Nephron (organoid): Measurements from ENCODE around the gene FAIM2.
"Not testable (repeated sequence)": the region's sequence is repeated elsewhere in the genome, so short reads cannot be mapped to it uniquely, and the experiment has no call there.

Source experiments
- H3K27ac Mint-ChIP-seq, 3 experiments: 2 replicates each; pipeline ENCODE4 v1.8.0; 2020; ENCODE audit warnings: mixed read lengths in 3 of 3, mild to moderate bottlenecking in 2 of 3, moderate library complexity in 1 of 3
- H3K27me3 Mint-ChIP-seq: 2 replicates; pipeline ENCODE4 v1.8.0; 2021; ENCODE audit warnings: low read depth, mild to moderate bottlenecking, moderate library complexity, mixed read lengths
- H3K36me3 Mint-ChIP-seq: 2 replicates; pipeline ENCODE4 v1.8.0; 2020; ENCODE audit warnings: low read depth, mixed read lengths
- H3K4me1 Mint-ChIP-seq: 2 replicates; pipeline ENCODE4 v1.8.0; 2020; ENCODE audit warnings: mixed read lengths
- H3K4me3 Mint-ChIP-seq, 3 experiments: 2 replicates each; pipeline ENCODE4 v1.8.0; 2020; ENCODE audit warnings: mild to moderate bottlenecking in 3 of 3, mixed read lengths in 3 of 3, moderate library complexity in 2 of 3
- H3K9me3 Mint-ChIP-seq: 2 replicates; pipeline ENCODE4 v1.8.0; 2020; ENCODE audit warnings: mixed read lengths
- TF ChIP-seq, protein P1 (sequence below), 3 experiments: fragments of 200-600 bp; sonication (generic); IDR thresholded peaks; one replicate each; pipeline ENCODE4 v1.5.0; 2021; ENCODE audit warnings: antibody characterized with exemption in 3 of 3; ENCODE audit not compliant: unreplicated experiment in 3 of 3

Gene FAIM2

DNA sequence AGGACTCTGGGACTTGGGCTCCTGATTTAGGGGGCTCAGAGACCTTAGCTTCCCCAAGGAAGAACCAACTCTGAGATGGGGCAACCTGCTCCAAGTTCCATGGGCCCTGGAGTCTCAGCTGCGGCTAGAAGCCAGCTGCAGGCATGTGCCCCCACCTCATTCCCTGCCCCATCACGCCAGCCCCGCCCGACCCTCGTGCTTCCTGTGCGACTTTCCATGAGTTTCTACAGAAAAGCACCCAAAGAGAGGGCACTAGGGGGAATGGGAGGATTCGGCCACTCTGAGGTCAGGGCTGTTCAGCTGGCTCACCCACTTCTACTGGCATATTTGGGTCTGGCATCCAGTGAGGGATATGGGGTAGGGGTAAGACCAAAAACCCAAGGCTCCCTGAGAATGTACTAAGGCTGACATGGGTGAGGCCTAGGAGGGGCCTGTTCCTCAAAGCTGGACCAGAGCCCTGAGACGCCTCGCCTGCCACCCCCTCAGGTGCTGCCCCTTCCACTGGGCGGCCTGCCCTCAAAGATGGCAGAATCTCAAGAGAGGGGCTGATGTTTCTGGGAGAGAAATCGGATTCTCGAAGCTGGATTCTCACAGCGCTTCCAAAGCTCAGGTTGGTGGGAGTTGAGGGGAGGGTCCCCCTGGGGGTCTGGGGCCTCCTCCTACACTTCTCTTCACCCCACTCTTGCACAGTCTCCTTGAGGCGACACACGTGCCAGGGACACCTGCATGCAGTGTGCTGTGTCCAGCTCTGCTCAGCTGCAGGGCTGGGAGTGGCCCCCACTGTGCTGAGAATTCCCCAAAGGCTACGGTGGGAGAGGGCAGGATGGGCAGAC lies 22.1 kb downstream of the FAIM2 start:
- Mint-ChIP-seq H3K9me3 (peaks cover 4% of the 10 kb centered on the region), H3K36me3 (peaks cover 4% of the 10 kb centered on the region), H3K27ac (no peak overlapping the region), H3K27me3 (peaks cover 50% of the 10 kb centered on the region), H3K4me3 (no peak overlapping the region), H3K4me1 (peaks cover 9% of the 10 kb centered on the region)
- TF ChIP-seq, protein P1, sequence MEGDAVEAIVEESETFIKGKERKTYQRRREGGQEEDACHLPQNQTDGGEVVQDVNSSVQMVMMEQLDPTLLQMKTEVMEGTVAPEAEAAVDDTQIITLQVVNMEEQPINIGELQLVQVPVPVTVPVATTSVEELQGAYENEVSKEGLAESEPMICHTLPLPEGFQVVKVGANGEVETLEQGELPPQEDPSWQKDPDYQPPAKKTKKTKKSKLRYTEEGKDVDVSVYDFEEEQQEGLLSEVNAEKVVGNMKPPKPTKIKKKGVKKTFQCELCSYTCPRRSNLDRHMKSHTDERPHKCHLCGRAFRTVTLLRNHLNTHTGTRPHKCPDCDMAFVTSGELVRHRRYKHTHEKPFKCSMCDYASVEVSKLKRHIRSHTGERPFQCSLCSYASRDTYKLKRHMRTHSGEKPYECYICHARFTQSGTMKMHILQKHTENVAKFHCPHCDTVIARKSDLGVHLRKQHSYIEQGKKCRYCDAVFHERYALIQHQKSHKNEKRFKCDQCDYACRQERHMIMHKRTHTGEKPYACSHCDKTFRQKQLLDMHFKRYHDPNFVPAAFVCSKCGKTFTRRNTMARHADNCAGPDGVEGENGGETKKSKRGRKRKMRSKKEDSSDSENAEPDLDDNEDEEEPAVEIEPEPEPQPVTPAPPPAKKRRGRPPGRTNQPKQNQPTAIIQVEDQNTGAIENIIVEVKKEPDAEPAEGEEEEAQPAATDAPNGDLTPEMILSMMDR (IDR thresholded peaks at IDR 0.05; ENCODE audit: unreplicated experiment in 3 of 3): no peak

DNA sequence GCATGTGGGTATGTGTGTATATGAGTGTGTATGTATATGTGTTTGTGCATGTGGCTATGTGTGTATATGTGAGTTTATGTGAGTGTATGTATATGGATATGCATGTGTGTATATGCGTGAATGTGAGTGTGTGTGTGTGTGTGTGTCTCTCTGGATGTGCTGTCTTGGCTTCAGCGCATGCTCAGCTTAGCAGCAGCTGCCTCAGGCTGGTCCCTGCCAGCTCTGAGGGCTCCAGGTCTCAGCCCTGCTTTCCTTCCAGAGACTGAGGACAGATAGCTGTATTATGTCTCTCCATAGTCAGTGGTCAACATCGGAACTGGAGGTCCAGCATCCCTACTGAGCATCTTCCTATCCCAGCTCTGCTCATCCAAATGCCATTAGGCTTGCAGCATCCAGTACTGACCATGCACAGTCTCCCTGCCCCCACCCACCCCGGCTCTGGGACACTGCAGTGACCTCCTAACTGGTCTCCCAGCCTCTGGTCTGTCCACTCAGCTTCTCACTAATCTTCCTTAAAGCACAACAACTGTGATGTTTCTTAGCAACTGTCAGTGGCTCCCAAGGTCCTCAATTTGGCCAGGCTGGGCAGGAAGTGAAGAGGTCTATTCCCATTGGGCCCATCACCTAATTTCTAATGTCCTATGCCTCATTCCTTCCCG lies 22.8 kb downstream of the FAIM2 start:
- H3K27me3 Mint-ChIP-seq: peaks cover 48% of the 10 kb centered on the region
- no peak overlapping the region for H3K4me3 Mint-ChIP-seq
- H3K4me1 Mint-ChIP-seq: peaks cover 9% of the 10 kb centered on the region
- H3K9me3 Mint-ChIP-seq: peaks cover 4% of the 10 kb centered on the region
- H3K27ac Mint-ChIP-seq: no peak overlapping the region
- H3K36me3 Mint-ChIP-seq: peaks cover 4% of the 10 kb centered on the region
- TF ChIP-seq, protein P1 (IDR thresholded peaks at IDR 0.05; ENCODE audit: unreplicated experiment in 3 of 3): no peak

DNA sequence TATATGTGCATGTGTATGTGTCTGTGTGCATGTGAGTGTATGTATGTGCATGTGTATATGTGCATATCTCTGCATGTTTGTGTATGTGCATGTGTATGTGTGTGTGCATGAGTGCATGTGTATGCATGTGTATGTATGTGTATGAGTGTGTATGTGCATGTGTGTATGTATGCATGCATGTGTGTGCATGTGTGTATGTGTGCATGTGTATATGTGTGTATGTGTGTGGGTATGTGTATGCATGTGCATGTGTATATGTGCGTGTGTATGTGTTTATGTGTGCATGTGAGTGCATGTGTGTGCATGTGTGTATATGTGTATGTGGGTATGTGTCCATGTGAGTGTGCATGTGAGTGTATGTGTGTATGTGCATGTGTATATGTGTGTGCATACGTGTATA lies 24.6 kb downstream of the FAIM2 start:
- not testable (repeated sequence) for H3K9me3 Mint-ChIP-seq, H3K4me1 Mint-ChIP-seq, H3K4me3 Mint-ChIP-seq, H3K27ac Mint-ChIP-seq, H3K36me3 Mint-ChIP-seq
- H3K27me3 Mint-ChIP-seq: peaks cover 47% of the 10 kb centered on the region

DNA sequence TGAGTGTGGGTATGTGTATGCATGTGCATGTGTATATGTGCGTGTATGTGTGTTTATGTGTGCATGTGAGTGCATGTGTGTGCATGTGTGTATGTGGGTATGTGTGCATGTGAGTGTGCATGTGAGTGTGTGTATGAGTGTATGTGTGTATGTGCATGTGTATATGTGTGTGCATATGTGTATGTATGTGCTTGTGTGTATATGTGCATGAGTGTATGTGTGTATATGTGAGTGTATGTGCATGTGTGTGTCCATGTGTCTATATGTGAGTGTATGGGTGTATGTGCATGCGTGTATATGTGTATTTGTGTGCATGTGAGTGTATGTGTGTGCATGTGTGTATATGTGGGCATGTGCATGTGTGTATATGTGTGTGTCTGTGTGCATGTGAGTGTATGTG lies 25.7 kb downstream of the FAIM2 start:
- Mint-ChIP-seq H3K4me1 (peaks cover 20% of the 10 kb centered on the region), H3K36me3 (peaks cover 4% of the 10 kb centered on the region), H3K9me3 (peaks cover 4% of the 10 kb centered on the region), H3K4me3 (no peak overlapping the region), H3K27ac (peak overlapping the region in 1 of 3 experiments; percentile 0), H3K27me3 (peaks cover 37% of the 10 kb centered on the region)
- TF ChIP-seq, protein P1 (IDR thresholded peaks at IDR 0.05; ENCODE audit: unreplicated experiment in 3 of 3): no peak

DNA sequence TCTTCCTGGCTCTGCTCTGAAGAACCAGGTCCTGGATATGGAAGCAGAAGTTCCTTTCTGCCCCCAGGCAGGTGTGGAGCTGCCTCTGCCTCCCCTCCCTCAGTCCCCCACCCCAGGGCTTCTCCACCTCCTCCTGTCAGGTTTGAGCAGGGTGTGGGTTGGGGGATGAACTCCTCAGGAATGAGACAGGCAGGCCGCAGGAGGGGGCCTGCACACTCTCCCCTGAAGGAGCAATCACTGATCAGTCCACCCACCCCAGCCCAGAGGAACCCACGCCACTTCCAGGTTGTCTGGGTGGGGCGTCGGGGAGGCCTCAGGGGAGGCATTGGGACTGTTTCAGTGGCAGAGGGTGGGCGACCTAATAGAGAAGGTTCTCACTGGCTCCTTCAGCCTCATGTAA lies 26.6 kb downstream of the FAIM2 start:
- no peak overlapping the region for H3K4me3 Mint-ChIP-seq
- H3K36me3 Mint-ChIP-seq: peaks cover 4% of the 10 kb centered on the region
- no peak overlapping the region for H3K27ac Mint-ChIP-seq
- H3K27me3 Mint-ChIP-seq: peaks cover 37% of the 10 kb centered on the region
- peaks cover 4% of the 10 kb centered on the region for H3K9me3 Mint-ChIP-seq
- H3K4me1 Mint-ChIP-seq: peaks cover 29% of the 10 kb centered on the region
- TF ChIP-seq, protein P1 (IDR thresholded peaks at IDR 0.05; ENCODE audit: unreplicated experiment in 3 of 3): no peak

DNA sequence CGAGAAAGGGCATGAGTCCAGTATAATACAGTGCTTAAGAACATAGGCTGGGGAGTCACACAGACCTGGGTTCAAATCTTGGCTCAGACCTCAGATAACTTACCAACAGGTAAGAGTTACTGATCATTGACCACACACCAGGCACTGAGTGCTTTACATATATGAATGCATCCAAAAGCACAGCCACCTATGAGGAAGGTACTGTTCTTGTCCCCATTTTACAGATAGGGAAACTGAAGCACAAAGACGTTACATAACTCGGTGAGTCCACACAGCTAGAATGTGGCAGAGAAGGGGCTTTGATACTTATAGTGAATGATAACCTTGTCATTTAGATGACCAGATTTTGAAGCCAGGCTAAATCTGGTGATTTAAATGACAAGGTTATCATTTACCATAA lies 27.6 kb downstream of the FAIM2 start:
- Mint-ChIP-seq H3K9me3 (peaks cover 4% of the 10 kb centered on the region), H3K4me3 (no peak overlapping the region), H3K4me1 (peaks cover 39% of the 10 kb centered on the region), H3K27ac (no peak overlapping the region), H3K27me3 (peaks cover 46% of the 10 kb centered on the region), H3K36me3 (peaks cover 4% of the 10 kb centered on the region)
- TF ChIP-seq, protein P1 (IDR thresholded peaks at IDR 0.05; ENCODE audit: unreplicated experiment in 3 of 3): no peak
